Thoracic aorta (tissue), 2 donors: ENCODE measurements around the gene RANBP6. TPM values are rescaled to one million over a fixed set of nuclear protein-coding genes. Genes with fewer than 3 reads are reported as not detected.
"Not testable (repeated sequence)": the region's sequence is repeated elsewhere in the genome, so short reads cannot be mapped to it uniquely, and the experiment has no call there.

Experiments
- ATAC-seq: fragments of 150-250 bp; one replicate; pipeline ENCODE4 v1.8.0; 2017; ENCODE audit warnings: low read depth; ENCODE audit not compliant: insufficient number of reproducible peaks, low FRiP score
- DNase-seq: peaks from one replicate; pipeline ENCODE4 v3.0.0-alpha.2; 2020; ENCODE audit warnings: low spot score
- H3K27ac ChIP-seq, 2 donors: fragments of 200-600 bp; sonication (generic); 1 replicate in 1 of 2; 2 replicates in 1 of 2; pipeline ENCODE4 v1.5.1; 2016; ENCODE audit warnings: mild to moderate bottlenecking in 2 of 2, moderate library complexity in 2 of 2
- H3K27me3 ChIP-seq: fragments of 200-600 bp; sonication (generic); replicated peaks from 2 replicates; pipeline ENCODE4 v1.6.0; 2016; ENCODE audit warnings: mild to moderate bottlenecking; ENCODE audit not compliant: insufficient read depth
- H3K36me3 ChIP-seq: fragments of 200-600 bp; sonication (generic); one replicate; pipeline ENCODE4 v1.5.1; 2016
- H3K4me1 ChIP-seq, 2 donors: fragments of 200-600 bp; sonication (generic); 1 replicate in 1 of 2; 2 replicates in 1 of 2; pipeline versions ENCODE4 v1.5.1 to v1.6.0; 2016; ENCODE audit warnings: low read depth in 2 of 2, mild to moderate bottlenecking in 1 of 2; ENCODE audit not compliant: control insufficient read depth in 1 of 2
- H3K4me3 ChIP-seq: fragments of 200-600 bp; sonication (generic); 2 replicates; pipeline ENCODE4 v1.5.1; 2016; ENCODE audit warnings: mild to moderate bottlenecking
- H3K9me3 ChIP-seq: fragments of 200-600 bp; sonication (generic); 2 replicates; pipeline ENCODE4 v1.5.1; 2016
- total RNA-seq, 2 donors: library from RNA; depleted of rRNA; stranded (reverse); fragments of >200 nt; gene quantifications; one replicate each; pipeline versions ENCODE4 v1.1.0 to v1.2.3, GENCODE V29; 2016
- TF ChIP-seq, protein P1 (sequence below): fragments of 200-600 bp; sonication (generic); IDR thresholded peaks from one replicate; pipeline ENCODE4 v1.5.1; 2019; ENCODE audit warnings: antibody characterized with exemption

Gene RANBP6
- 10 to 100 TPM in 1 of 2 donors, 1 to 10 TPM in 1; 8.4 to 23.6 TPM for total RNA-seq

DNA sequence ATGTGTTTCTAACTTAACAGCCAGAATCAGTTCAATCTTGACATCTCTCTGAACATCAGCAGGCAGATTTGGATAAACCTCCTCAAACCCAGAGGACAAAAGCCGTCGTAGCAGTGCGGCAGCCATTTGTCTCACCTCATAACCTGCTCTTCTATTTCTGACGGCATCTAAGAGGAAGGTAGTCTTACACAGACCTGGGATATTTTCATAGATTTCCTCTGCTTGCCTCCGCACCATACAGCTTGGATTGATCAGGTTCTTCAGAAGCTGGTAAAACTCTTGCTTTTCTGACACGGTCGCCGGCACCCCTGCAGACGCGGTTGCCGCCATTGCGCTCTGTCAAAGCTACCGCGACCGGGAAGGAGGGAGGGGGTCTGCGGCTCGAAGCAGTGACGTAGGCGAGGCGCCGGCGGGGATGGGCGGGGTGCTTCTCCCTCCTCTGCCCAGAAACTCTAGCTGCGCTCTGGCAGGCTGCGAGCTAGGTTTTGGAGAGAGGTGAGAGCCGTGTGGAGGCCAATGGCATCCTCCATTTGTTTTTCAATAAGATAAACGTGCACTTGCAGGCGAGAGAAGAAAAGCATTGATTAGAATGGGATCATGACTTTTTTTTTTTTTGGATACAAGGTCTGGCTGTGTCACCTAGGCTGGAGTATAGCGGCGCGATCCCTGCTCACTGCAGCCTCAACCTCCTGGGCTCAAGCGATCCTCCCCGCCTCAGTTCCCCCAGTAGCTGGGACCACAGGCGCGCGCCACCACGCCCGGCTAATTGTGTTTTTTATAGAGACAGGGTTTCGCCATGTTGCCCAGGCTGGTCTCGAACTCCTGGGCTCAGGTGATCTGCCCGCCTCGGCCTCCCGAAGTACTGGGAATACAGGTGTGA, at the start of gene RANBP6:
RANBP6 (minus strand) TSS at position 347 of the 880 bp plus-strand sequence; CDS start at position 330, 17 bp downstream.
- Histone ChIP-seq H3K4me3 (peak within 1 kb of the TSS; percentile 89), H3K4me1 (peaks cover 16 to 24% of the 10 kb centered on the region in 2 donors), H3K27ac (peak within 1 kb of the TSS; percentile 66 to 71), H3K27me3 (no peaks in the 10 kb centered on the region), H3K36me3 (peaks cover 5% of the 10 kb centered on the region), H3K9me3 (no peaks in the 10 kb centered on the region)
- ATAC-seq (peak; percentile 93), DNase-seq (peak; percentile 54)
- TF ChIP-seq, protein P1, sequence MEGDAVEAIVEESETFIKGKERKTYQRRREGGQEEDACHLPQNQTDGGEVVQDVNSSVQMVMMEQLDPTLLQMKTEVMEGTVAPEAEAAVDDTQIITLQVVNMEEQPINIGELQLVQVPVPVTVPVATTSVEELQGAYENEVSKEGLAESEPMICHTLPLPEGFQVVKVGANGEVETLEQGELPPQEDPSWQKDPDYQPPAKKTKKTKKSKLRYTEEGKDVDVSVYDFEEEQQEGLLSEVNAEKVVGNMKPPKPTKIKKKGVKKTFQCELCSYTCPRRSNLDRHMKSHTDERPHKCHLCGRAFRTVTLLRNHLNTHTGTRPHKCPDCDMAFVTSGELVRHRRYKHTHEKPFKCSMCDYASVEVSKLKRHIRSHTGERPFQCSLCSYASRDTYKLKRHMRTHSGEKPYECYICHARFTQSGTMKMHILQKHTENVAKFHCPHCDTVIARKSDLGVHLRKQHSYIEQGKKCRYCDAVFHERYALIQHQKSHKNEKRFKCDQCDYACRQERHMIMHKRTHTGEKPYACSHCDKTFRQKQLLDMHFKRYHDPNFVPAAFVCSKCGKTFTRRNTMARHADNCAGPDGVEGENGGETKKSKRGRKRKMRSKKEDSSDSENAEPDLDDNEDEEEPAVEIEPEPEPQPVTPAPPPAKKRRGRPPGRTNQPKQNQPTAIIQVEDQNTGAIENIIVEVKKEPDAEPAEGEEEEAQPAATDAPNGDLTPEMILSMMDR, result no peak

DNA sequence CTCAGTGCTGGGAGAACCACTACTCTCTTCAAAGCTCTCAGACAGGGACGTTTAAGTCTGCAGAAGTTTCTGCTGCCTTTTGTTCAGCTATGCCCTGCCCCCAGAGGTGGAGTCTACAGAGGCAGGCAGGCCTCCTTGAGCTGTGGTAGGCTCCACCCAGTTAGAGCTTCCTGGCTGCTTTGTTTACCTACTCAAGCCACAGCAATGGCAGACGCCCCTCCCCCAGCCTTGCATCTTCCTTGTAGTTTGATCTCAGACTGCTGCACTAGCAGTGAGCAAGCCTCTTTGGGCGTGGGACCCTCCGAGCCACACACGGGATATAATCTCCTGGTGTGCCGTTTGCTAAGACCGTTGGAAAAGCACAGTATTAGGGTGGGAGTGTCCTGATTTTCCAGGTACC, 47.7 kb upstream of the RANBP6 start:
- H3K27ac ChIP-seq, H3K36me3 ChIP-seq, H3K9me3 ChIP-seq, H3K4me1 ChIP-seq, H3K27me3 ChIP-seq, ATAC-seq, DNase-seq, H3K4me3 ChIP-seq: not testable (repeated sequence)

DNA sequence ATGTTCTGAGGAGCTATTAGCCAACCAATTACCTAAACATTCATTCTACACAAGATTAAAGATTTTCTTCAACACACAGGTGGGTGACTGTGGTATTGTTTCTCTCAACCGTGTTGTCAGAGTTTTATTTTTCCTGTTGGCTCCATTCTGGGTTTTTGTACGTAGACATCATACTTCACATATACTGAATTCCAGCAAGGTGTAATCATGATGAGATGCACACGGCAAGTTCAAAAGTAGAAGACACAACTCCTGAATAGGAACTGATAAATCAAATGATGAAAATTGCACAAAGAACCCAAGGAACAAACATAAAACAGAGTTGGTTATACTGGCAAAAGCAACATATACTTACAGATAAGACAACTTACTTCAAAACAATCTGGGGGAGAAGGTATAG, 40.2 kb upstream of the RANBP6 start:
- Histone ChIP-seq H3K27me3 (no peaks in the 10 kb centered on the region), H3K4me1 (no peaks in the 10 kb centered on the region), H3K36me3 (no peaks in the 10 kb centered on the region), H3K9me3 (no peaks in the 10 kb centered on the region), H3K27ac (no peak overlapping the region), H3K4me3 (no peak overlapping the region)
- TF ChIP-seq, protein P1, result no peak
- no peak for DNase-seq
- ATAC-seq, result no peak

DNA sequence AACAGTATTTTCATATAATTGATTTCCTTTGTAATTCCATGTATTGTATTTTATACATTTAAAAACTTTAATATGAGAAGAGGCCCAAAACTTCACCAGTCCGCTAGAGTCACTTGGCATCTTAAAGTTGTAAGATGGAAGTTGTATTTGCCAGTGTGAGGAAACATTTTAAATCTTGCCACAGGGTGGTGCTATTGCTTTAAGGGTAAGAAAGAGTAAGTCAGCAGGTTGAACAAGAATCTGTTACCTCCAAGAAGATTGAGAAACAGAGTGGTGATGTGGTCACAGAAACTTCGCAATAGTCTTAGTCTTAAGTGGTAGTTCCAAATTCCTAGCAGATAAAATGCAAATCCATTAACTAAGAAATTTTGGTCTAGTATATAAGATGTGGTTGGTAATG, 39.8 kb upstream of the RANBP6 start:
- ATAC-seq, result no peak
- Histone ChIP-seq H3K4me3 (no peak overlapping the region), H3K36me3 (no peaks in the 10 kb centered on the region), H3K27me3 (no peaks in the 10 kb centered on the region), H3K4me1 (no peaks in the 10 kb centered on the region), H3K9me3 (no peaks in the 10 kb centered on the region), H3K27ac (no peak overlapping the region)
- TF ChIP-seq, protein P1, result peak; percentile 41
- DNase-seq, result no peak

DNA sequence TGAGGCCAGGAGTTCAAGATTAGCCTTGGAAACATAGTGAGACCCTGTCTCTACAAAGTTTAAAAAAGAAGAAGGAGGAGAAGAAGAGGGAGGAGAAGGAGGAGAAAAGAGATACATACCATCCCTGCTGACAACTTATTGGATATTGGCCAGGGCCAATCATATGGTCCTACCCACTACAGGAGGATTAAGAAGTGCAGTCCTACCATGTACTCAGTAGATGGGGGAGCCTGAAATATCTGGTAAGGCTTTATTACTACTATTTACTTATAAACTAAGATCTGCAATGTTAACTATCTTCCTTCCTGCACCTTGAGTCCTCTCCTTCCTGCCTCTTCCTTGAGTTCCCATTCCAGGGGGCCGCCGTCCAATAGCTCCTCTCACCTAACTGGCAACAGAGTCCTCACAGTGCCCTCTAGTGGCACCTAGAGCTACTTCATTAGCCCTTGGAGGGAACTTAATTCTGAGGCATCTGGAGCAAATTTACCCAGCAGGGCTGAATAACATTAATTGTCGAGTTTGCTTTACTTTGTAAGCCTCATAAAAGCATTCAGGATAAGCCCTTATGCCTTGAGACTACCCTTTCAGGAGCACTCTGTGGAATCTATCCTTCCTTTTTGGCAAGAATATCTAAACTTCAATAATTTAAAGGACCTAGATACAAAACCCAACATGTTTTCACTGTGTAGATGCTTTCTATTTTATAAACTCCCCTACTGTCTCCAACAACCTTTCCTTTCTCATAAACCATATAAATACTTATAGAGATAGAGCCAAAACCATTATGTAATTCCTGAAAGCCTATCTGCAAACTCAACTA, 39.1 kb upstream of the RANBP6 start:
- H3K27ac ChIP-seq, result no peak overlapping the region
- no peak overlapping the region for H3K4me3 ChIP-seq
- no peak for ATAC-seq
- DNase-seq, result no peak
- H3K9me3 ChIP-seq, result no peaks in the 10 kb centered on the region
- no peaks in the 10 kb centered on the region for H3K27me3 ChIP-seq
- H3K4me1 ChIP-seq, result no peaks in the 10 kb centered on the region
- H3K36me3 ChIP-seq, result no peaks in the 10 kb centered on the region
- TF ChIP-seq, protein P1, result peak; percentile 64
